Measurements from ENCODE around the gene NDNF. TPM values are rescaled to one million over a fixed set of nuclear protein-coding genes. Genes with fewer than 3 reads are reported as not detected.

NDNF gene
- total RNA-seq, 2 experiments from 2014 or later = 0.06 to 0.10 TPM

GRCh38 chr4:121093261-121093660, 20.9 kb upstream of the NDNF start:
- H3K36me3 Mint-ChIP-seq (ENCODE audit: low read depth) = no peaks in the 10 kb centered on the region
- H3K4me3 Mint-ChIP-seq = no peak overlapping the region
- H3K9me3 Mint-ChIP-seq = no peaks in the 10 kb centered on the region
- H3K27me3 Mint-ChIP-seq = peaks cover 3% of the 10 kb centered on the region
- H3K27ac Mint-ChIP-seq = no peak overlapping the region
- no peaks in the 10 kb centered on the region for H3K4me1 Mint-ChIP-seq
- DNase-seq = no peak
- ChIA-PET CTCF (no interaction called here), POLR2A (no interaction called here)

- ChIA-PET POLR2A (no interaction called here), CTCF (interaction anchor here (0.6 kb wide), 1 partner anchor 1356 kb away, joined by 3 read pairs; no protein-coding TSS in a partner anchor)
- Mint-ChIP-seq H3K9me3 (no peaks in the 10 kb centered on the region), H3K27ac (no peak overlapping the region), H3K4me3 (no peak overlapping the region), H3K36me3 (ENCODE audit: low read depth) (no peaks in the 10 kb centered on the region), H3K27me3 (peaks cover 6% of the 10 kb centered on the region), H3K4me1 (no peaks in the 10 kb centered on the region)
- no peak for DNase-seq
Observed at GRCh38 chr4:121091941-121092340, 19.6 kb upstream of the NDNF start.

GRCh38 chr4:121088867-121089266, 16.5 kb upstream of the NDNF start:
- Mint-ChIP-seq H3K9me3 (no peaks in the 10 kb centered on the region), H3K36me3 (ENCODE audit: low read depth) (no peaks in the 10 kb centered on the region), H3K4me3 (no peak overlapping the region), H3K27me3 (peaks cover 17% of the 10 kb centered on the region), H3K4me1 (no peaks in the 10 kb centered on the region), H3K27ac (no peak overlapping the region)
- DNase-seq = no peak
- ChIA-PET CTCF (no interaction called here), POLR2A (no interaction called here)

- no peak overlapping the region for H3K27ac Mint-ChIP-seq
- H3K4me1 Mint-ChIP-seq = peaks cover 4% of the 10 kb centered on the region
- H3K9me3 Mint-ChIP-seq = peaks cover 5% of the 10 kb centered on the region
- H3K4me3 Mint-ChIP-seq = no peak overlapping the region
- ChIA-PET POLR2A (no interaction called here), CTCF (no interaction called here)
- H3K27me3 Mint-ChIP-seq = peaks cover 50% of the 10 kb centered on the region
- no peaks in the 10 kb centered on the region for H3K36me3 Mint-ChIP-seq (ENCODE audit: low read depth)
- no peak for DNase-seq
Observed at GRCh38 chr4:121079376-121079775, 7.0 kb upstream of the NDNF start.

- Mint-ChIP-seq H3K27ac (no peak overlapping the region), H3K4me3 (no peak overlapping the region), H3K36me3 (ENCODE audit: low read depth) (no peaks in the 10 kb centered on the region), H3K27me3 (peaks cover 60% of the 10 kb centered on the region), H3K4me1 (peaks cover 11% of the 10 kb centered on the region), H3K9me3 (peaks cover 5% of the 10 kb centered on the region)
- ChIA-PET POLR2A (no interaction called here), CTCF (no interaction called here)
- DNase-seq = no peak
Observed at GRCh38 chr4:121077496-121077895, 5.2 kb upstream of the NDNF start.

GRCh38 chr4:121076416-121076815, 4.1 kb upstream of the NDNF start:
- H3K27me3 Mint-ChIP-seq = peaks cover 59% of the 10 kb centered on the region
- H3K27ac Mint-ChIP-seq = no peak overlapping the region
- ChIA-PET CTCF (no interaction called here), POLR2A (no interaction called here)
- H3K9me3 Mint-ChIP-seq = peaks cover 5% of the 10 kb centered on the region
- H3K36me3 Mint-ChIP-seq (ENCODE audit: low read depth) = no peaks in the 10 kb centered on the region
- H3K4me1 Mint-ChIP-seq = peaks cover 15% of the 10 kb centered on the region
- H3K4me3 Mint-ChIP-seq = no peak overlapping the region
- DNase-seq = no peak

GRCh38 chr4:121073672-121074381, 1.5 kb upstream of the NDNF start:
- peaks cover 76% of the 10 kb centered on the region for H3K27me3 Mint-ChIP-seq
- no peak overlapping the region for H3K4me3 Mint-ChIP-seq
- POLR2A ChIA-PET = no interaction called here
- no peaks in the 10 kb centered on the region for H3K9me3 Mint-ChIP-seq
- H3K4me1 Mint-ChIP-seq = peaks cover 26% of the 10 kb centered on the region
- H3K27ac Mint-ChIP-seq = no peak overlapping the region
- CTCF ChIA-PET = no interaction called here
- no peaks in the 10 kb centered on the region for H3K36me3 Mint-ChIP-seq (ENCODE audit: low read depth)
- DNase-seq = no peak

GRCh38 chr4:121073004-121073435, 685 bp upstream of the NDNF start:
- DNase-seq = no peak
- ChIA-PET CTCF (no interaction called here), POLR2A (no interaction called here)
- no peaks in the 10 kb centered on the region for H3K36me3 Mint-ChIP-seq (ENCODE audit: low read depth)
- H3K9me3 Mint-ChIP-seq = no peaks in the 10 kb centered on the region
- H3K4me1 Mint-ChIP-seq = peaks cover 22% of the 10 kb centered on the region
- peaks cover 80% of the 10 kb centered on the region for H3K27me3 Mint-ChIP-seq
- peak overlapping the region; percentile 75 for H3K4me3 Mint-ChIP-seq
- H3K27ac Mint-ChIP-seq = no peak overlapping the region

- Mint-ChIP-seq H3K27ac (no peak overlapping the region), H3K4me1 (peaks cover 22% of the 10 kb centered on the region), H3K4me3 (peak overlapping the region; percentile 73), H3K27me3 (peaks cover 78% of the 10 kb centered on the region), H3K9me3 (no peaks in the 10 kb centered on the region), H3K36me3 (ENCODE audit: low read depth) (no peaks in the 10 kb centered on the region)
- no peak for DNase-seq
- ChIA-PET CTCF (interaction anchor here (0.6 to 1.7 kb wide), 4 partner anchors 19 to 996 kb away, joined by 3 to 4 read pairs (median 3); no protein-coding TSS in a partner anchor), POLR2A (no interaction called here)
Observed at GRCh38 chr4:121071640-121072223, 603 bp downstream of the NDNF start.

- Mint-ChIP-seq H3K9me3 (no peaks in the 10 kb centered on the region), H3K4me3 (peak overlapping the region; percentile 73), H3K27ac (no peak overlapping the region), H3K4me1 (peaks cover 22% of the 10 kb centered on the region), H3K27me3 (peaks cover 79% of the 10 kb centered on the region), H3K36me3 (ENCODE audit: low read depth) (no peaks in the 10 kb centered on the region)
- ChIA-PET POLR2A (no interaction called here), CTCF (interaction anchor here (0.6 to 1.7 kb wide), 3 partner anchors 20 to 995 kb away, joined by 3 to 4 read pairs (median 3); no protein-coding TSS in a partner anchor)
- peak; percentile 9 for DNase-seq
Observed at GRCh38 chr4:121070696-121071639, 1.4 kb downstream of the NDNF start.

- POLR2A ChIA-PET = no interaction called here
- peaks cover 75% of the 10 kb centered on the region for H3K27me3 Mint-ChIP-seq
- H3K9me3 Mint-ChIP-seq = no peaks in the 10 kb centered on the region
- H3K36me3 Mint-ChIP-seq (ENCODE audit: low read depth) = no peaks in the 10 kb centered on the region
- H3K27ac Mint-ChIP-seq = no peak overlapping the region
- CTCF ChIA-PET = interaction anchor here (1.7 kb wide), 1 partner anchor 238 kb away, joined by 3 read pairs; no protein-coding TSS in a partner anchor
- H3K4me1 Mint-ChIP-seq = peaks cover 22% of the 10 kb centered on the region
- peak overlapping the region; percentile 73 for H3K4me3 Mint-ChIP-seq
- no peak for DNase-seq
Observed at GRCh38 chr4:121070274-121070673, 2.1 kb downstream of the NDNF start.

GRCh38 chr4:121069430-121069829, 2.9 kb downstream of the NDNF start:
- H3K4me1 Mint-ChIP-seq = peaks cover 22% of the 10 kb centered on the region
- POLR2A ChIA-PET = no interaction called here
- H3K4me3 Mint-ChIP-seq = no peak overlapping the region

GRCh38 chr4:121064482-121064881, 7.9 kb downstream of the NDNF start:
- H3K4me3 Mint-ChIP-seq = no peak overlapping the region

More at GRCh38 chr4:121069430-121069829, 2.9 kb downstream of the NDNF start:
- CTCF ChIA-PET = no interaction called here
- no peak for DNase-seq
- H3K36me3 Mint-ChIP-seq (ENCODE audit: low read depth) = no peaks in the 10 kb centered on the region
- H3K27me3 Mint-ChIP-seq = peaks cover 74% of the 10 kb centered on the region
- H3K27ac Mint-ChIP-seq = no peak overlapping the region
- H3K9me3 Mint-ChIP-seq = no peaks in the 10 kb centered on the region

More at GRCh38 chr4:121064482-121064881, 7.9 kb downstream of the NDNF start:
- no peaks in the 10 kb centered on the region for H3K36me3 Mint-ChIP-seq (ENCODE audit: low read depth)
- no peaks in the 10 kb centered on the region for H3K9me3 Mint-ChIP-seq
- POLR2A ChIA-PET = no interaction called here
- DNase-seq = no peak
- no peak overlapping the region for H3K27ac Mint-ChIP-seq
- CTCF ChIA-PET = no interaction called here
- H3K4me1 Mint-ChIP-seq = no peaks in the 10 kb centered on the region
- peaks cover 43% of the 10 kb centered on the region for H3K27me3 Mint-ChIP-seq

All from activated CD4-positive, alpha-beta T cell treated with anti-CD3 and anti-CD28 coated beads, Interleukin-2, amount 10 ng/mL, durations not matched to agents 7 days and 5 days (primary cell).